H1 (cell line): Measurements from ENCODE around the gene TMOD4. TPM values are rescaled to one million over a fixed set of nuclear protein-coding genes. Genes with fewer than 3 reads are reported as not detected.

ENCODE experiments used
- CTCF ChIA-PET: fragments of 300-600 bp; sonication (Branson Sonifier 250); formaldehyde crosslinking; loops from one replicate; lab custom pipeline; 2021; ENCODE audit not compliant: partially characterized antibody; lab: Charles Lee
- POLR2A ChIA-PET: fragments of 300-600 bp; sonication (Branson Sonifier 250); formaldehyde crosslinking; loops from one replicate; lab custom pipeline; 2021; ENCODE audit warnings: inconsistent platforms; ENCODE audit not compliant: partially characterized antibody; lab: Charles Lee
- DNase-seq, 2 experiments: peaks; one replicate each; pipeline versions ENCODE4 v3.0.0 to v3.0.0-alpha.2; 2010 to 2022; ENCODE audit warnings: low spot score in 2 of 2, low read depth in 1 of 2, mixed read lengths in 1 of 2
- FAIRE-seq: peaks from 2 replicates; lab custom pipeline; 2011; peaks lifted over from hg19 to GRCh38; lab: Jason Lieb, UNC
- H2AFZ ChIP-seq: 2 replicates; pipeline ENCODE4 v1.8.1; 2012; ENCODE audit warnings: low read length, inconsistent platforms
- H2AK5ac ChIP-seq: 2 replicates; pipeline ENCODE4 v1.6.1; 2013; ENCODE audit warnings: low read depth, low read length
- H2BK120ac ChIP-seq: replicated peaks from 2 replicates; pipeline ENCODE3; 2013; ENCODE audit warnings: low read depth, low read length, inconsistent platforms
- H2BK12ac ChIP-seq: 2 replicates; pipeline ENCODE4 v1.6.1; 2013; ENCODE audit warnings: low read depth, low read length
- H2BK15ac ChIP-seq: 2 replicates; pipeline ENCODE4 v1.6.1; 2013; ENCODE audit warnings: low read length
- H2BK20ac ChIP-seq: 2 replicates; pipeline ENCODE4 v1.6.1; 2013; ENCODE audit warnings: low read length
- H2BK5ac ChIP-seq: 2 replicates; pipeline ENCODE4 v1.6.1; 2013; ENCODE audit warnings: low read depth, low read length
- H3K14ac ChIP-seq: 2 replicates; pipeline ENCODE4 v1.6.1; 2013; ENCODE audit warnings: inconsistent platforms; ENCODE audit not compliant: insufficient read length
- H3K18ac ChIP-seq: 2 replicates; pipeline ENCODE4 v1.6.1; 2013; ENCODE audit warnings: low read length; ENCODE audit errors: extremely low read depth
- H3K23ac ChIP-seq: 2 replicates; pipeline ENCODE4 v1.6.1; 2013; ENCODE audit warnings: inconsistent platforms; ENCODE audit not compliant: insufficient read length
- H3K23me2 ChIP-seq: 2 replicates; pipeline ENCODE4 v1.6.1; 2013; ENCODE audit warnings: low read depth, low read length
- H3K27ac ChIP-seq: 2 replicates; pipeline ENCODE4 v1.6.1; 2011; ENCODE audit warnings: low read depth, low read length, inconsistent platforms
- H3K27me3 ChIP-seq, 4 experiments: replicated peaks in 1 of 4; 1 replicate in 1 of 4; 2 replicates in 3 of 4; pipeline versions ENCODE4 v1.6.1 to v1.8.1; 2011 to 2013; ENCODE audit warnings: low read length in 3 of 4, mild to moderate bottlenecking in 3 of 4, inconsistent platforms in 2 of 4, mixed read lengths in 2 of 4, moderate library complexity in 1 of 4; ENCODE audit not compliant: control insufficient read depth in 3 of 4, insufficient read depth in 3 of 4; ENCODE audit errors: extremely low read depth in 1 of 4
- H3K36me3 ChIP-seq, 4 experiments: 2 replicates each; pipeline versions ENCODE4 v1.6.1 to v1.8.1; 2011 to 2013; ENCODE audit warnings: mild to moderate bottlenecking in 4 of 4, low read length in 3 of 4, moderate library complexity in 2 of 4, control low read depth in 1 of 4, inconsistent platforms in 1 of 4; ENCODE audit not compliant: insufficient read depth in 4 of 4, control insufficient read depth in 2 of 4
- H3K4ac ChIP-seq: replicated peaks from 2 replicates; pipeline ENCODE3; 2013; ENCODE audit warnings: low read length, low read depth, mixed read lengths, inconsistent platforms; ENCODE audit not compliant: insufficient read length
- H3K4me1 ChIP-seq, 4 experiments: replicated peaks in 1 of 4; 1 replicate in 1 of 4; 2 replicates in 3 of 4; pipeline versions ENCODE4 v1.6.1 to v1.8.1; 2011 to 2013; ENCODE audit warnings: low read length in 3 of 4, inconsistent platforms in 2 of 4, mixed read lengths in 1 of 4; ENCODE audit not compliant: insufficient read depth in 4 of 4, control insufficient read depth in 3 of 4
- H3K4me2 ChIP-seq, 2 experiments: 2 replicates each; pipeline versions ENCODE4 v1.6.1 to v1.8.1; 2011 to 2013; ENCODE audit warnings: low read depth in 2 of 2, low read length in 2 of 2, control low read depth in 1 of 2, inconsistent platforms in 1 of 2, mild to moderate bottlenecking in 1 of 2; ENCODE audit not compliant: insufficient read depth in 1 of 2
- H3K4me3 ChIP-seq, 4 experiments: fragments of 200-600, 300-600 bp in 1 of 4; sonication (generic), shearing (Covaris generic), sonication (Bioruptor Twin) in 1 of 4; 2 replicates each; pipeline versions ENCODE4 v1.5.1 to v1.8.1; 2011 to 2016; ENCODE audit warnings: low read length in 4 of 4, low read depth in 3 of 4, control low read depth in 2 of 4, inconsistent platforms in 2 of 4, mild to moderate bottlenecking in 2 of 4, mixed read lengths in 1 of 4, moderate library complexity in 1 of 4; ENCODE audit not compliant: insufficient read depth in 2 of 4; ENCODE audit errors: extremely low read depth in 1 of 4
- H3K56ac ChIP-seq: replicated peaks from 2 replicates; pipeline ENCODE3; 2013; ENCODE audit warnings: low read depth, mild to moderate bottlenecking, mixed read lengths, low read length, inconsistent platforms; ENCODE audit not compliant: insufficient read length
- H3K79me1 ChIP-seq: 2 replicates; pipeline ENCODE4 v1.6.1; 2013; ENCODE audit warnings: low read depth, low read length, control low read depth
- H3K79me2 ChIP-seq, 2 experiments: 2 replicates each; pipeline versions ENCODE4 v1.6.1 to v1.8.1; 2012 to 2013; ENCODE audit warnings: low read length in 2 of 2, mild to moderate bottlenecking in 2 of 2, inconsistent platforms in 1 of 2; ENCODE audit not compliant: insufficient read depth in 2 of 2, control insufficient read depth in 1 of 2
- H3K9ac ChIP-seq, 4 experiments: replicated peaks in 1 of 4; 1 replicate in 1 of 4; 2 replicates in 3 of 4; pipeline versions ENCODE4 v1.6.1 to v1.8.1; 2011 to 2013; ENCODE audit warnings: low read depth in 3 of 4, low read length in 3 of 4, control low read depth in 2 of 4, mild to moderate bottlenecking in 2 of 4, moderate library complexity in 2 of 4, inconsistent platforms in 1 of 4; ENCODE audit errors: extremely low read depth in 1 of 4
- H3K9me3 ChIP-seq, 2 experiments: 2 replicates each; pipeline versions ENCODE4 v1.6.1 to v1.8.1; 2012 to 2013; ENCODE audit warnings: mild to moderate bottlenecking in 2 of 2, moderate library complexity in 2 of 2, control low read depth in 1 of 2, inconsistent platforms in 1 of 2, low read depth in 1 of 2, low read length in 1 of 2, mixed read lengths in 1 of 2; ENCODE audit not compliant: insufficient read depth in 2 of 2
- H4K20me1 ChIP-seq, 2 experiments: replicated peaks in 1 of 2; 2 replicates each; pipeline versions ENCODE3 to v1.8.1; 2011 to 2013; ENCODE audit warnings: inconsistent platforms in 2 of 2, low read length in 2 of 2, mild to moderate bottlenecking in 1 of 2; ENCODE audit not compliant: insufficient read depth in 2 of 2, control insufficient read depth in 1 of 2
- H4K5ac ChIP-seq: 2 replicates; pipeline ENCODE4 v1.6.1; 2013; ENCODE audit warnings: low read length, low read depth, mixed read lengths, inconsistent platforms; ENCODE audit not compliant: insufficient read length
- H4K8ac ChIP-seq: 2 replicates; pipeline ENCODE4 v1.8.0; 2013; ENCODE audit warnings: mild to moderate bottlenecking, moderate library complexity, low read length, inconsistent platforms; ENCODE audit not compliant: insufficient read depth; ENCODE audit errors: extremely low read depth
- H4K91ac ChIP-seq: replicated peaks from 2 replicates; pipeline ENCODE3; 2013; ENCODE audit warnings: low read length, mixed read lengths, inconsistent platforms; ENCODE audit not compliant: insufficient read length
- CBX8 ChIP-seq: fragments of 300-800, 300-1000 bp; sonication (generic); IDR thresholded peaks from 2 replicates; pipeline ENCODE4 v1.7.1; 2016; ENCODE audit warnings: low read depth, low read length, borderline replicate concordance
- POU5F1 ChIP-seq: IDR thresholded peaks from 2 replicates; pipeline ENCODE4 v1.6.1; 2011; ENCODE audit warnings: low read depth, mild to moderate bottlenecking, low read length, moderate library complexity
- SP2 ChIP-seq: IDR thresholded peaks from 2 replicates; pipeline ENCODE4 v1.6.1; 2012; ENCODE audit warnings: mild to moderate bottlenecking, low read length, inconsistent platforms
- WGBS, 2 experiments: shearing (Covaris generic) in 1 of 2; methylation state at CpG; one replicate each; pipeline versions ENCODE4 v1.1.6 to v1.1.7; 2013 to 2015; ENCODE audit warnings: low lambda C conversion rate in 2 of 2, mixed read lengths in 2 of 2, inconsistent platforms in 1 of 2, low coverage in 1 of 2, missing lambda C conversion rate in 1 of 2; ENCODE audit not compliant: insufficient replicate concordance in 2 of 2, insufficient coverage in 1 of 2, insufficient read length in 1 of 2; ENCODE audit errors: extremely low coverage in 1 of 2, missing lambda C conversion rate in 1 of 2; 5-methylcytosine and 5-hydroxymethylcytosine counted together
- polyA plus RNA-seq, 7 experiments: library from polyadenylated mRNA; depleted of rRNA in 3 of 7; stranded (reverse) in 5 of 7; unstranded in 2 of 7; fragments of >200 nt in 5 of 7; fragments of 200-250 nt in 2 of 7; gene quantifications; 1 replicate in 5 of 7; 2 replicates in 1 of 7; 4 replicates in 1 of 7; pipeline versions ENCODE4 v1.2.1 to v1.2.3, GENCODE V29; 2011 to 2013; ENCODE audit warnings: missing spikeins in 2 of 7, mixed read lengths in 2 of 7
- total RNA-seq: library from RNA; stranded (reverse); fragmentation: NEBNext Ultra II Directional; extraction: Animal tissue kit (Norgen Biotek cat#: 25700); gene quantifications from 2 replicates; pipeline ENCODE4 v1.2.1, GENCODE V29; 2021

TMOD4 gene
- total and polyA plus RNA-seq, 2 of the 8 experiments (the other 6 are each of a cell fraction or from before 2014, with no cell fraction given): 0.42 TPM; not detected in 1

- H3K79me1 ChIP-seq: no peaks in the 10 kb centered on the region; the same call in 1 of the 2 replicates
- H3K56ac ChIP-seq: no peak overlapping the region
- no peak overlapping the region for H3K18ac ChIP-seq
- peaks cover 0 to 5% (median under 1%) of the 10 kb centered on the region in 4 experiments; a peak in 2 of 7 replicates for H3K4me1 ChIP-seq
- peaks cover 6 to 68% of the 10 kb centered on the region in 2 experiments; a peak in 2 of 4 replicates for H3K79me2 ChIP-seq
- H4K20me1 ChIP-seq: peaks cover 2 to 4% of the 10 kb centered on the region in 2 experiments
- no peak overlapping the region for H2BK12ac ChIP-seq
- no peak overlapping the region for H2BK120ac ChIP-seq
- H3K9ac ChIP-seq: no peak overlapping the region
- no peak overlapping the region for H2BK5ac ChIP-seq
- H3K27me3 ChIP-seq: no peaks in the 10 kb centered on the region
- no peak for DNase-seq
- H3K23ac ChIP-seq: no peak overlapping the region
- H4K91ac ChIP-seq: no peak overlapping the region
- CTCF ChIA-PET: interaction anchor here (0.6 to 1.1 kb wide), 5 partner anchors 11 to 698 kb away, joined by 3 to 4 read pairs (median 3); partner anchors contain the start of gene SCNM1
- FAIRE-seq: no peak
- no peak overlapping the region for H2BK20ac ChIP-seq
- no peak overlapping the region for H4K8ac ChIP-seq
- H3K14ac ChIP-seq: no peak overlapping the region
- H2AK5ac ChIP-seq: no peak overlapping the region
- H3K4me2 ChIP-seq: no peak overlapping the region
- no peak overlapping the region for H3K27ac ChIP-seq
- WGBS, 2 experiments: 94% methylated on average over 4 of the region's 4 CpGs; no CpG with 5 or more reads in 1 of the 2 experiments
- H2AFZ ChIP-seq: no peak overlapping the region
- H3K23me2 ChIP-seq: no peaks in the 10 kb centered on the region
- no peak overlapping the region for H4K5ac ChIP-seq
- no peak overlapping the region; the same call in 1 of the 2 replicates for H2BK15ac ChIP-seq
- H3K9me3 ChIP-seq: no peaks in the 10 kb centered on the region
- H3K36me3 ChIP-seq: peaks cover 3 to 23% (median 7%) of the 10 kb centered on the region in 4 experiments; a peak in 6 of 8 replicates
- POLR2A ChIA-PET: interaction anchor here (0.8 to 1.4 kb wide), 3 partner anchors 10 to 14 kb away, joined by 3 to 5 read pairs (median 4); no protein-coding TSS in a partner anchor
- no peak overlapping the region for H3K4me3 ChIP-seq
- H3K4ac ChIP-seq: no peak overlapping the region
- no peak for TF ChIP-seq POU5F1
- no peak for TF ChIP-seq SP2
- TF ChIP-seq CBX8: no peak
Observed at GRCh38 chr1:151222130-151222529, 46.3 kb upstream of the TMOD4 start.
